Right lung (tissue), 10 donors: Measurements from ENCODE around the gene IFNL4. TPM values are rescaled to one million over a fixed set of nuclear protein-coding genes. Genes with fewer than 3 reads are reported as not detected.
"Not testable (repeated sequence)": the region's sequence is repeated elsewhere in the genome, so short reads cannot be mapped to it uniquely, and the experiment has no call there.

ENCODE experiments used
- DNase-seq, 2 donors: peaks; one replicate each; pipeline ENCODE4 v3.0.0-alpha.2; 2013
- long read RNA-seq, 8 donors: transcript quantifications; one replicate each; lab custom pipeline, GENCODE V29; 2026
- polyA plus RNA-seq, 5 donors: library from polyadenylated mRNA; unstranded; fragments of 120-200 nt; gene quantifications; one replicate each; pipeline versions ENCODE4 v1.2.1 to v1.2.3, GENCODE V29; 2013; ENCODE audit warnings: inconsistent platforms in 1 of 5, low replicate concordance in 1 of 5; ENCODE audit not compliant: insufficient read length in 5 of 5, insufficient read depth in 1 of 5

Gene IFNL4
- not detected for polyA plus RNA-seq
- long read RNA-seq, donor 1 = 0 reads
- long read RNA-seq, donor 2 = 0 reads
- long read RNA-seq, donor 3 = 0 reads
- long read RNA-seq, donor 4 = 0 reads
- long read RNA-seq, donor 5 = 0 reads
- long read RNA-seq, donor 6 = 0 reads
- long read RNA-seq, donor 7 = 0 reads
- long read RNA-seq, donor 8 = 0 reads

DNA sequence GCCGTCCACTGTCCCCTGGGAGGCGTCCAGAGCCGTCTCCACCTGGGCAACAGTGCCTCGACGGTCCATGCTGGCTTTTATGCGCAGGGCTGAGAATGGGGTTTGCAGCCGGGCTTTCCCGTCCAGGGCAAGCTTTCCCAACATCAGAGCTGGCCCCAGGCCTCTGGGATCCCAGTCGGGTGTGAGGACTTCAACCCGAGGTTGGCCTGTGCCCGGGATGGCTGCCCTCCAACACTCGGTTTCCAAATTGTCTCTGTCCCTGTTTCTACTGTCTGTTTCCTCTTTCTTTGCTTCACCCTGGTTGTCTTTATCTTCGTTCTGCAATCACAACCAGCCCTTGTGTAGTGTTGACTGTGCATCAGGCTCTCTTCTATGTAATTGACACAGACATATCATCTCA is at the start of gene IFNL4:
Gene IFNL4, minus strand, starts transcription at position 51 of the 400 bp plus-strand sequence.
- no peak for DNase-seq

DNA sequence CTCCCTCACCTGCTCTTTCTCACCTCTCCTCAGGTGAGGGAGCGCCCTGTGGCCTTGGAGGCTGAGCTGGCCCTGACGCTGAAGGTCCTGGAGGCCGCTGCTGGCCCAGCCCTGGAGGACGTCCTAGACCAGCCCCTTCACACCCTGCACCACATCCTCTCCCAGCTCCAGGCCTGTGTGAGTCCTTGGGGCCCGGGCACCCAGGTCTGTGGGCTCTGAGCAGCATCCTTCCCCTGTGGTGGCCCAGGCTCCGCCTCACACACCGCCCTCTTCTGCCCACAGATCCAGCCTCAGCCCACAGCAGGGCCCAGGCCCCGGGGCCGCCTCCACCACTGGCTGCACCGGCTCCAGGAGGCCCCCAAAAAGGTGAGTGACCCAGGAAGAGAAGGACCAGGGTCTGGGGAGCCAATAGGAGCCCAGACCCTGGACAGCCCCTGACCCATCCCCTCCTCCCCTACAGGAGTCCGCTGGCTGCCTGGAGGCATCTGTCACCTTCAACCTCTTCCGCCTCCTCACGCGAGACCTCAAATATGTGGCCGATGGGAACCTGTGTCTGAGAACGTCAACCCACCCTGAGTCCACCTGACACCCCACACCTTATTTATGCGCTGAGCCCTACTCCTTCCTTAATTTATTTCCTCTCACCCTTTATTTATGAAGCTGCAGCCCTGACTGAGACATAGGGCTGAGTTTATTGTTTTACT is 49.4 kb upstream of the IFNL4 start:
- no peak for DNase-seq

DNA sequence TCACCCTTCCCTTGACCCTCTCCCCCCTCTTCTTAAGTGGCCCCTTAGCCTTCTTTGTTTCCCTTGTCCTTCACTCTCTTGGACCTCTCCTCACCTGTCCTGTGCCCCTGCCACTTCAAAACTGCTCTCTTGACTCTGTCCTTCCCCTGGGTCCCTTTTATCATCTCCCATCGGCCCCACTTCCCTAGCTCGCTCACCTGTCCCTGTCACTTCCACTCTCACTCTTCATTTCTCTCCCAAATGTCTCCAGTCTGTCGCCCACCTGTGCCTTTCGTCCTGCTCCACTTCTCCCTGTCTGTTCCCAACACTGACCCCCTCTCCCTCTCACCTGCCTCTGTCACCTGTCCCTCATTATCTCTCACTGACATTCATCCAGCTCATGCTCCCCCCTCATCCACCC is 48.2 kb upstream of the IFNL4 start:
- no peak for DNase-seq

DNA sequence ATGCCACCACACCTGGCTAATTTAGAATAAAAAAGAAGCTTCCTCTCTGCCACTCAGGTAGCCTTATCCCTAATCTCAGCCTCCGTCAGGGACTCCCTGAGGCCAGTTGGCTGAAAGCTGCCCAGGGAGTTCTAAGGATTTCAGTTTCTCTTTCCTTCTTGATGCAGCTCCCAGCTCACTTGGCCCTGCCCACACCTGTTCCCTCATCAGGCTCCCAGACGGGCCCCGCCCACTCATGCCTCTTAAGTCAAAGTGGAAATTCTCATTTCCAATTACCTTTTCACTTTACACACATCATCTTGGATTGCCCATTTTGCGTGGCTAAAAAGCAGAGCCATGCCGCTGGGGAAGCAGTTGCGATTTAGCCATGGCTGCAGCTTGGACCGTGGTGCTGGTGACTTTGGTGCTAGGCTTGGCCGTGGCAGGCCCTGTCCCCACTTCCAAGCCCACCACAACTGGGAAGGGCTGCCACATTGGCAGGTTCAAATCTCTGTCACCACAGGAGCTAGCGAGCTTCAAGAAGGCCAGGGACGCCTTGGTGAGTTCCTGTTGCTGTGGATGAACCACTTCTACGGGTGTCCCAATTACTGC is 47.5 kb upstream of the IFNL4 start, which contains the start of gene IFNL1:
Gene IFNL1, plus strand, starts transcription at position 353 of the 591 bp plus-strand sequence. Its CDS starts 15 bp downstream, at position 368.
- DNase-seq = no peak

DNA sequence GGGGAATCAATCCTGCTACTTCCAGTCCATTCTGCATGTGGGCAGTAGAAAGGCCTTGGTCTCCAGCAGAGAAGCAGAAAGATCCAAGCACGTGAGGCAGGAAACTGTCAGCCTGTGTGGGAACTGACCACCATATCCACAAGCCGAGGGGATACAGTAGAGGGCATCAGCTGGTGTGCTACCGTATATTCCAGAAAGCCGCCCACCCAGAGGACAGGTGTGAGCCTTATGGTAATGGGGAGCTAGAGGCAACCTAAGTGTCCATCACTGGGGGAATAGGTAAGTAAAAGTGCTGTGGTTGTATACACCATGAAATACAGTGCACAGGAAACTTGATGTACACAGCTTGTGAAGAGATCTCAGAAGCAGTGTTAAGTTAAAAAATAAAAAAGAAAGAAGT is 44.7 kb upstream of the IFNL4 start:
- DNase-seq = no peak

DNA sequence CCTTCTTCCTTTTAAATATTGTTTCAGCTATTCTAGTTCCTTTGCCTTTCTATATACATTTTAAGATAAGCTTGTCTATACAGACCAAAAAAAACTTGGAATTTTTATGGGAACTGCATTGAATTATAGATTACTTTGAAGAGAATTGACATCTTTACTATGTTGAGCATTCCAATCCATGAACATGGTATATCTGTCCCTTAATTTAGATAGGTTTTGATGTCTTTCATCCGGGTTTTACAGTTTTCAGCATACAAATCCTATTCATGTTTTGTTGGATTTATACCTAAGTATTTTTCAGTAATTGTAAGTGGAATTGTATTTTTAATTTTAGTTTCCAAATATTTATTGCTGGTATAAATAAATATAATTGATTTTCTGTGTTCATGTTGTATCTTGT is 35.4 kb upstream of the IFNL4 start:
- no peak for DNase-seq

DNA sequence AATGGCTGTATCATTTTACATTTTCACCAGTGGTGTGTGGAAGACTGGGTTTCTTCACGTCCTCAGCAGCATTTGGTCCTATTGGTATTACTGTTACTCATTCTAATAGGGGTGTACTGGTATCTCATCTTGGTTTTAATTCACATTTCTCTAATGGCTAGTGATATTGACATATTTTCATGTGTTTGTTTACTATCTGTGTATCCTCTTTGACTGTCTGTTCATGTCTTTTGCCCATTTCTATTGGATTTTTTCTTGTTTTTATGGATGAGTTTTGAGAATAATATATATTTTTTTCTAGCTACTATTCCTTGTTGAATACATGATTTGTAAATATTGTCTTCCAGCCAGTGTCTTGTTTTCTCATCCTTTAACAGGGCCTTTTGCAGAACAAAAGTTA is 33.4 kb upstream of the IFNL4 start:
- DNase-seq = no peak

DNA sequence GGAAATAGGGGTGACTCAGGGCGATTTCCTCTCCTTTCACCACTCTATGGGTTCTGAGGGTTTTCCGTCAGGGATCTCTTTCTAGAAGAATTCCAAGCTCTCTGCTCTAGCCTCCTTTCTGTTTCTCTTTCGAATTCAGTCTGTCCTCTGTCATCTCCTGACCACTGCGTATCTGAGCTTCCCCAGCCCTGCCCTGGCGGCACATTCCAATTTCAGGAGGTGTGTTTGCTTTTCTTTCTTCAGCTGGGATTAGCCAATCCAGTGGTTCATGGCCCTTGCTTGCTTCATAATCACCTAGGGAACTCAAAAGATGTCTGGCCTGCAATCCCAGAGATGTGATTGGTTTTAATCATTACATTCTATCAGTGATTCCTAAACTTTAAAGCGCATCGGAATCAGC is 28.9 kb upstream of the IFNL4 start:
- DNase-seq = no peak

DNA sequence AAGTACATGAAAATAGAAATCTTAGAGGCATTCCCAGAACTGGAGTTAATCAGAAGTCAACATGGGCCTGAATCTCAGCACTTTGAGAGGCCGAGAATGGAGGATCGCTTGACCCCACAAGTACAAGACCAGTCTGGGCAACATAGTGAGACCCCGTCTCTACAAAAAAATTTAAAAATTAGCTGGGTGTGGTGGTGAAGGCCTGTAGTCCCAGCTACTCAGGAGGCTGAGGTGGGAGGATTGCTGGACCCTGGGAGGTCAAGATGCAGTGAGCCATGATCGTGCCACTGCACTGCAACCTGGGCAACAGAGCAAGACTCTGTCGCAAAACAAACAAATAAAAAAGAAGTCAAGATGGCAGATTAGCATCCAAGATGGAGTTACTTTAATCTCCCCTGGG is 28.1 kb upstream of the IFNL4 start:
- no peak for DNase-seq

DNA sequence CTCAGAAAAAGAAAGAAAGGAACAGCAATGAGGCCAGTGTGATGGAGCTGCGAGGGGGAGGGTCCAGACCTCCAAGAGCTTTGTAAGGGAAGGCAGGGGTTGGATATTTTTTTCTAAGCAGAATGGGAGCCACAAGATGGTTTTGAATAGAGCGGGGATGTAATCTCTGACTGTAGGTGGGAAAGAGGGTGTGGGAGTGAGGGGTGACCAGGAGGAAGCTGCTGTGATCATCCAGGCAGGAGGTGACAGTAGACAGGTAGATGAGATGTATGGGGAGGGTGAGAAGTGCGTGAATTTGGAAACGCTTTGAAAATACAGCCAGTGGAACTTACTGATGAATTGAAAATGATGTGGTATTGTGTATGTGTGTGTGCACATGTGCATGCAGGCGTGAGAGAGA is 26.9 kb upstream of the IFNL4 start:
- no peak for DNase-seq

DNA sequence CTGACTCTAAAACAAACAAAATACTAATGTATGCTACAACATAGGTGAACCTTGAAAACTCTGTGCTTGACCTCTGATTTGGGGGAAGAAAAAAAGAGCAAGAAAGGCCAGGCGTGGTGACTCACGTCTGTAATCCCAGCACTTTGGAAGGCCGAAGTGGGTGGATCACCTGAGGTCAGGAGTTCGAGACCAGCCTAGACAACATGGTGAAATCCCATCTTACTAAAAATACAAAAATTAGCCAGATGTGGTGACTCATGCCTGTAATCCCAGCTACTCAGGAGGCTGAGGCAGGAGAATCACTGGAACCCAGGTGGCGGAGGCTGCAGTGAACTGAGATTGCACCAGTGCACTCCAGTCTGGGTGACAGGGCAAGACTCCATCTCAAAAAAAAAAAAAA is 25.2 kb upstream of the IFNL4 start:
- not testable (repeated sequence) for DNase-seq

DNA sequence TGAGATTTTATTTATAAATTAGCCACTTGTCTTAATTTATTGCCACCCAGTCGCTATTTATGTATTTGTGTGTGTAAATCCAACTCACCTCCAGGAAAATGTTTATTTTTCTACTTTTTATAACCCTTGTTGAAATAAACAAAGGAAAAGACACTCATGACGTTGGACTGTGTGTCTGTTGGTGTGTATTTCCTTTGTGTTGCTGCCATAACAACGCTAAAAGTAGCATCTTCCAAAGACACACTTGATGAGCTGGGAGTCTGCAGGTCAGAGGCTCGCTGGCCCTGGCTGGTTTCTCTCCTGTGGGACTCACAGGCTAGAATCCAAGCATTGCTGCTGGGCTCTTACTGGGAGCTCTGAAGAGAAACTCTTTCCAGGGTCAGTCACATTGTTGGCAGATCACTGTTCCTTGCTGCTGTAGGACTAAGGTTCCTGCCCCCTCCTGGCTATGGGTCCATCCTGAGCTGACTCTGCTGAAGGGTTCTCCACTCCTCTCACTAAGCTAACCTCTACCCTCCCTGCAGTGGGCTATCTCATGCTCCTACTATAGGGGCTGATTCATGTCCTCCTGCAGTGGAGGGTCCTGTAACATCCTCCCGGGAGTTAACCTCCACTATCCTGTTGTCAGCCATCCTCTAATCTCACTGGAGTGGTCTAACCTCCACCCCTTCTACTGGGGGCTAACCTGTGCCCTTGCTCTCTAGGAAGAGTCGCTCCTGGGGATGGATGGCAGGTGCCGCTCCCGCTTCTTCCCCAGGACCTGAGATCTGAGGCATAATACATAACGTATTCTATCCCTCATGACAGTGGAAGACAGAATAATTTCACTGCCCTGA is 21.6 kb upstream of the IFNL4 start:
- no peak for DNase-seq

DNA sequence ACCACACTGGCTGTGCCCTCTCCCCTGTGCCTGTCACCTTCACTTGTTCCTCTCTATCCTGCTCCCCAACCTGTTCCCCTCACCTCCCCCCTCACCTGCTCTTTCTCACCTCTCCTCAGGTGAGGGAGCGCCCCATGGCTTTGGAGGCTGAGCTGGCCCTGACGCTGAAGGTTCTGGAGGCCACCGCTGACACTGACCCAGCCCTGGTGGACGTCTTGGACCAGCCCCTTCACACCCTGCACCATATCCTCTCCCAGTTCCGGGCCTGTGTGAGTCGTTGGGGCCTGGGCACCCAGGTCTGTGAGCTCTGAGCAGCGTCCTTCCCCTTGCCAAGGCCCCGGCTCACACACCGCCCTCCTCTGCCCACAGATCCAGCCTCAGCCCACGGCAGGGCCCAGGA is 20.7 kb upstream of the IFNL4 start:
- DNase-seq = not testable (repeated sequence)

DNA sequence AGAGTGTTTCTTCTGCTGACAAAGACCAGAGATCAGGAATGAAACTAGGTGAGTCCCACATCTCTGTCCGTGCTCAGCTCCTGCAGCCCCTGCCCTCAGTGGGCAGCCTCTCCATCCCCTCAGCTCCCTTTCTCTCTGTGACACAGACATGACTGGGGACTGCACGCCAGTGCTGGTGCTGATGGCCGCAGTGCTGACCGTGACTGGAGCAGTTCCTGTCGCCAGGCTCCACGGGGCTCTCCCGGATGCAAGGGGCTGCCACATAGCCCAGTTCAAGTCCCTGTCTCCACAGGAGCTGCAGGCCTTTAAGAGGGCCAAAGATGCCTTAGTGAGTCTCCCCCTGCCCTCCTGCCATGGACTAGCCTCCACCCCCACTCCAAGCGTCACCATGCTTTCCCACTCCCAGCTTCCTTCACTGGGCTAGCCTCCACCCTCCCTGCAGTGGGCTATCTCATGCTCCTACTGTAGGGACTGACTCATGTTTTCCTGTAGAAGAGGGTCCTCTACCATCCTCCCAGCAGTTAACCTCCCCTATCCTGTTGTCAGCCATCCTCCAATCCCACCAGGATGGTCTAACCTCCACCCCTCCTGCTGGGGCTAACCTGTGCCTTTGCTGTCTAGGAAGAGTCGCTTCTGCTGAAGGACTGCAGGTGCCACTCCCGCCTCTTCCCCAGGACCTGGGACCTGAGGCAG is 20.0 kb upstream of the IFNL4 start:
- not testable (repeated sequence) for DNase-seq

DNA sequence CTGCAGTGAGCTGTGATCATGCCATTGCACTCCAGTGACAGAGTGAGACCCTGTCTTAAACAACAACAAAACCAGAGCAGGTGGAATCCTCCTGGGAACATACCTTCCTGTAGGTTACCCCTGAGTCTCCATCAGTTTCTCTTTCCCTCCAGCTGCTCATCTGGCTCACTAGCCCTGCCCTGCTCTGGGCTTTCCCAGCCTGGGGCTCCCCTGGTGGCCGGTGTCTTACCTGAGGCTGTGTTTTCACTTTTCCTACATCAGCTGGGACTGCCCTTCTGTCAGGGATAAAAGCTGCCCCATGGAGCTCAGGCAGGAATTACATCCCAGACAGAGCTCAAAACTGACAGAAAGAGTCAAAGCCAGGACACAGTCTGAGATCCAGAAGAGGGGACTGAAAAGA is 19.4 kb upstream of the IFNL4 start, which contains the start of gene IFNL2:
Gene IFNL2, plus strand, starts transcription at position 312 of the 400 bp plus-strand sequence. CDS start 173 bp downstream, outside the sequence.
- not testable (repeated sequence) for DNase-seq

DNA sequence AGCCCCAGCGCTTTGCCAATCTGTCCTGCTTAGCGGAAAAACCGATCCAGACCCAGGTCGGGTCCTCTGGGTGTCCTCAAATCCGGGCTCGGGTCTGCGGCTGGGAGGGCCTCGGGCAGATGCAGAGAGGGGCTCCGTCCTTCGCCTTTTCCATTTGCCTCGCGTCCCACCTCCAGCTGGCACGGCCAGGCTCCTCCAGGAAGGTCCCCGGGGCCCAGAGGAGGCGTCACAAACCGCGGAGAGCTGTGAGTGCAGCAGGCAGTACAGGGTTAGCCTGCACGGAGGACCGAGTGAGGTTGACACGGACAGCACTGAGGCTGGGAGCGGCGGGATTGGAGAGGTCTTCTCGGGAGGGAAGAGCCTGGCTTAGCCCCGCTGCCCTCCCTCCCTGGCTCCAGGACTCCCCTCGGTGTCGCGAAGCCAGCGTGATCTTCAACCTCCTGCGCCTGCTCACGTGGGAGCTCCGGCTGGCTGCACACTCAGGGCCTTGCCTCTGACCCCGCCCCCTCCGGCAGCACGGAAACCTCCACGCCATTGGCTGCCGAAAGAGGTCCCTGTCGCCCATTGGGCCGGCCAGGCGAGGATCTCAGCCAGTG is 16.8 kb upstream of the IFNL4 start:
- no peak for DNase-seq

DNA sequence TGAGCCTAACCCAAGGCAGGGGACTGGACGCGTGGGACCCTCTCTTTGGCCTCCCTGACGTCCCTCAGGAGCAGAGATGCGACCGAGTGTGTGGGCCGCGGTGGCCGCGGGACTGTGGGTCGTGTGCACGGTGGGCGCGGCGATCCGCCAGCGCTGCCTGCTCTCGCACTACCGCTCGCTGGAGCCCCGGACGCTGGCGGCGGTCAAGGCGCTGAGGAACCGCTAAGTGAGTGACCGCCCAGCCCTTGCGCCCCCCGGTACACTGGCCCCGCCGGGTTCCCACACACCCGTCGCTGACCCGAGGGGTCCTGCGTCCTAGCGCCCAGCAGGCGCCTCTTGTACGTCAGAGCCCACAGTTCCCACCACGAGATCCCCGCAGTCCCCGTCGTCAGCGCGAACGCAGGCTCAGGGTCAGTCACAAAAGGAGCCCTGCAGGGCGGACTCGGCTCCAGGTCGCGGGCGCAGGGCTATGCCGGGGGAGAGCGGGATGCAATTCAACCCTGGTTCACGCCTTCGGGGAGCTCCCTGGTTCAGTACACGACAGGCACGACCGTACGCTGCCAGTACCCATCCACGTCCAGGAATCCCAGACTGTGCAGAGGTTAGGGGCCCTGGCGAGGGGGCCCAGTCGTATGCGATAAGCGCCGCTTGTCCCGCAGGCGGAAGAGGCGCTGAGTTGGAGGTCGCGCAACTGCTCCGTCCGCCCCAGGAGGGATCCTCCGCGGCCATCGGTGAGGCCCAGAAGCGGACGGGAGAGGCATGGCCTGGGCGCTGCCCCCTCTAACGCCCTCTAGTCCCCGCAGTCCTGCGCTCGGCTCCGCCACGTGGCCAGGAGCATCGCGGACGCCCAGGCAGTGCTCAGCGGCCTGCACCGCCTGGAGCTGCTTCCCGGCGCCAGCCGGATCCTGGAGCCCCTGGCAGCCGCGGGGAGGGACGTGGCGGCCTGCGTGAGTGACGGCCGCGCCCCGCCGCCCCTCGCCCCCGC is 15.9 kb upstream of the IFNL4 start:
- no peak for DNase-seq

DNA sequence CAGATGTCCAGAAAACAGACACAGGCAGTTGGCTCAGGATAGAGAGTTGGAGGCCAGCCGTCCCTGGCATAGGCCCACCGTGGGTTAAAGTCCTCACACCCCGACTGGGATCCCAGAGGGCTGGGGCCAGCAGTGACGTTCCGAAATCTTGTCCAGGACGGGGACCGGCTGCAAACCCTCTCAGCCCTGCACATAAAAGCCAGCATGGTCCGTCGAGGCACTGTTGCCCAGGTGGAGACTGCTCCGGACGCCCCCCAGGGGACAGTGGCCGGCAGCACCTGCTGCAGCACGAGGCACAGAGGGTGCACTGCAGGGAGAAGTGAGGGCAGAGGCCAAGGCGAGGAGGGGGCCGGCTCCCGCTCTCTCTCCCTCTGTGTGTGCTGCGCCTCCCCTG is 15.3 kb upstream of the IFNL4 start:
- DNase-seq = no peak

DNA sequence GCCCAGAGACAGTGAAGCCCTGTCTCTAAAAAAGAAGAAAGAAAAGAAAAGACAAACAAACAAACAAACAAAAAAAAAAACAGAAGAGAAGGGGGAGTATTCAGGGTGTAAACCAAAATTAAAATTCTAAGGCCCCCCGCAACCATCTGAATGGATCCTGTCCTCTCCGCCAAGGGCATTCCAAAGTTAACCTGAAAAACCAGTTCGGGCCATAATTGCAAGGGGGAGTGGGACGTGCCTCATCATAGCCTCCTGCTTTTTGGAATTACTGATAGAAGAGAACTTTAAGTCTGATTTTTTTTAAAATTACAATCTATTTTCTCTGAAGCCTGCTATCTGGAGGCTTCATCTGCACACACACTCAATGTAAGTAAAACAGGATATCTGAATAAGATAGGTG is 13.8 kb upstream of the IFNL4 start:
- no peak for DNase-seq

DNA sequence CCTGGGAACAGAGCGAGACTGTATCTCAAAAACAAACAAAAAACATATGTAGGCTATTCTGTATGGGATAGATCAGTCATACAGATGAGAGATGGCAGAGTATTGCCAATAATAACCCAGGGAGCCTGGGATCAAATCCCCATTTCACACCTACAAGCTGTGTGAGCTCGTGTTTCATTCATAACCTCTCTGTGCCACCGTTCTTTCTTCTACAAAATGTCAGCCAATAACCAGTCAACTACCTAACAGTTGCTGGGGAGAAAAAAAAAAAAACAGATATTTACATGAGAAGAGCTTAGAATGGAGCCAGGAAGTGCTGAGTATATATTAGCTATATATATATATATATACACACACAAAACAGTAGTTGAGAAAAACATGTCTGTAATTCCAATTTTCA is 13.0 kb upstream of the IFNL4 start:
- no peak for DNase-seq
